Measurements from ENCODE around the gene TRAIP.

TRAIP gene

DNA sequence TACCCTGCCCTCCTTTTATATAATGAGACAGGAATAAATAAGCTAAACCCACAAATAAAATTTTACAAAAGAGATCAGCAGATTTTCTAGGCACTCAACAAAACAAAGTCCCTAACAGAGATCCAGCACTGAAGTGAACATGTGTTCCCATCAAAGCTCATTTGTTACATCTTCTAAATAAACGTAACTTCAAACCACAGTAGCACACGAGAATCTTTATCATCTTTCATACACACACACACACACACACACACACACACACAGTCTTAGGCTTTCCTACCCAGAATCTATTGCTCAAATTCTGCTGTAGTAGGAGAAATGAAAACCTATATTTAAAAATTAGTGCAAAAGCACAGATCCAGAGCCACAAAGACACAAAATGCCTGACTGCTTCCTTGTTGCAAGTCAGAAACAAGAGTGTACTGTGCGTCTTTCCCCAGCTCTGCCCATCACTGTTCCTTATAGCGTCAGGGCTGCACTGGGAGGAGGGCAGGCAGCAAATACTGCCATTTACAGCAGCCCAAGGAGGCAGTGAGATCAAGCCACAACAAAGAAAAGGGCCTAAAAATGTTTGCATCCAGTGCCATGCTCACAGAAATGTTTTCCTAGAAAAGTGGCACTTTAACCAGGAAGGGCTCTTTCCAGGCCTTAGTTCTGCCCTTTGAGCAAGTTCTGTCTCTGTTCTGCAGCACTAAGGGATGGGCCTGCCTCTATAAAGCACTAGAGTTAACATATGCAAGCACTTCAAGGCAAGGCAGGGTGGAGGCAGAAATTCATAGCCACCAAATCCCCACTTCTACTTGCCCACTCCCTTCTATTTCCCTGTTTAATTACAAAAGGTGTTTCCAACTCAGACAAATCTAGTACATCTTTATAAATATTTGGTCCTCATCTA, 76.0 kb downstream of the TRAIP start:
- Mint-ChIP-seq H3K27ac (no peak overlapping the region), H3K4me3 (no peak overlapping the region), H3K27me3 (ENCODE audit: low read depth) (no peaks in the 10 kb centered on the region), H3K36me3 (ENCODE audit: low read depth) (peaks cover 22% of the 10 kb centered on the region), H3K9me3 (no peaks in the 10 kb centered on the region), H3K4me1 (ENCODE audit: low read depth) (peaks cover 14% of the 10 kb centered on the region)

DNA sequence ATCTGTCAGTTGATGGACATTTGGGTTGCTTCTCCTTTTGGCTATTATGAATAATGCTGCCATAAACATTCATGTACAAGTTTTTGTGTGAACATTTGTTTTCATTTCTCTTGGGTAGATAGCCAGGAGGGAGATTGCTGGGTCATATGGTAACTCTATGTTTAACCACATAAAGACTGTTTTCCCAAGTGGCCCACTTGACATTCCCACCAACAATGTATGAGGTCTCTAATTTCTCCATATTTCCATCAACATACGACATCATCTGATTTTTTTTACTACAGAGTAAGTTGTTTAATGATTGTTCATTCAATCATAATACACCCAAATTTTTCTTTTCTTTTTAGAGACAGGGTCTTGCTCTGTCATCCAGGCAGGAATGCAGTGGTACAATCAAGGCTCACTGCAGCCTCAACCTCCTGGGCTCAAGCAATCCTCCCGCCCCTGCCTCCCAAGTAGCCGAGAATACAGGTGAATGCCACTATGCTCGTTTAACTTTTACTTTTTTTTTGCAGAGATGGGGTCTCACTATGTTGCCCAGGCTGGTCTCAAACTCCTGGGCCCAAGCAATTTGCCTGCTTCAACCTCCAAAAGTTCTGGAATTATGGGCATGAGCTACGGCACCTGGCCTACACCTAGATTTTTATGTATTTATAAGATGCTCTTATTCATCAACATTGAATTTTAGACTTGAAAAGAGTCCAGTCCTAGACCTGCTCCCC, 76.8 kb downstream of the TRAIP start:
- H3K4me3 Mint-ChIP-seq, result no peak overlapping the region
- no peak overlapping the region for H3K27ac Mint-ChIP-seq
- no peaks in the 10 kb centered on the region for H3K27me3 Mint-ChIP-seq (ENCODE audit: low read depth)
- H3K4me1 Mint-ChIP-seq (ENCODE audit: low read depth), result peaks cover 10% of the 10 kb centered on the region
- H3K9me3 Mint-ChIP-seq, result no peaks in the 10 kb centered on the region
- H3K36me3 Mint-ChIP-seq (ENCODE audit: low read depth), result peaks cover 18% of the 10 kb centered on the region
